ENCODE measurements around the gene PHLDB2.

Gene PHLDB2

DNA sequence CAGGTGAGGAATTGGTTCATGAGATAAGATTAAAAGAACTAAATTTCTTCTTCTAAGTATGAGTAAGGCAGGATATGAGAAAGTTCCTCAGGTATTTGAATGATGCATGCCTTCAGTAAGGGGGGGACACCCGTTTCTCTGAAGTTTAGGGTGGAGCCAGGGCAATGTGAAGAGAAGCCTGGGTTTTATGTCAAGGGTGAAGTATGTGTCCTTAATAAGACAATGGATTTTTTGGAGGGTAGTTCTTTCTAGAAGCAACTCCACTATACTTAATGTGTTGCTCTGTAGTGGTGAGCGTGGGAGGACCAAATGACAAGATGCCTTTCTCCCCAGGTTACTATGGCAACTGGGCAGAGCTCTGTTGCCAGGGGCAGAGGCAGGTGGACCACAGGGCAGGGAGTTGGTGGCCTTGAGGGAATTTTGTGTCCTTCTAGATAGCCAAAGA lies 44.0 kb downstream of the PHLDB2 start:
- H3K4me3 ChIP-seq (ENCODE audit: low read depth, low read length) = no peak overlapping the region
- DNase-seq (ENCODE audit: low read depth, low spot score) = no peak
- CTCF ChIA-PET = interaction anchor here (0.9 to 1.0 kb wide), 2 partner anchors 33 to 65 kb away, joined by 3 read pairs; no protein-coding TSS in a partner anchor
- TF ChIP-seq, protein P1, sequence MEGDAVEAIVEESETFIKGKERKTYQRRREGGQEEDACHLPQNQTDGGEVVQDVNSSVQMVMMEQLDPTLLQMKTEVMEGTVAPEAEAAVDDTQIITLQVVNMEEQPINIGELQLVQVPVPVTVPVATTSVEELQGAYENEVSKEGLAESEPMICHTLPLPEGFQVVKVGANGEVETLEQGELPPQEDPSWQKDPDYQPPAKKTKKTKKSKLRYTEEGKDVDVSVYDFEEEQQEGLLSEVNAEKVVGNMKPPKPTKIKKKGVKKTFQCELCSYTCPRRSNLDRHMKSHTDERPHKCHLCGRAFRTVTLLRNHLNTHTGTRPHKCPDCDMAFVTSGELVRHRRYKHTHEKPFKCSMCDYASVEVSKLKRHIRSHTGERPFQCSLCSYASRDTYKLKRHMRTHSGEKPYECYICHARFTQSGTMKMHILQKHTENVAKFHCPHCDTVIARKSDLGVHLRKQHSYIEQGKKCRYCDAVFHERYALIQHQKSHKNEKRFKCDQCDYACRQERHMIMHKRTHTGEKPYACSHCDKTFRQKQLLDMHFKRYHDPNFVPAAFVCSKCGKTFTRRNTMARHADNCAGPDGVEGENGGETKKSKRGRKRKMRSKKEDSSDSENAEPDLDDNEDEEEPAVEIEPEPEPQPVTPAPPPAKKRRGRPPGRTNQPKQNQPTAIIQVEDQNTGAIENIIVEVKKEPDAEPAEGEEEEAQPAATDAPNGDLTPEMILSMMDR (IDR thresholded peaks at IDR 0.05; ENCODE audit: insufficient read depth, low read length, missing control alignments) = no peak
- POLR2A ChIA-PET = no interaction called here

DNA sequence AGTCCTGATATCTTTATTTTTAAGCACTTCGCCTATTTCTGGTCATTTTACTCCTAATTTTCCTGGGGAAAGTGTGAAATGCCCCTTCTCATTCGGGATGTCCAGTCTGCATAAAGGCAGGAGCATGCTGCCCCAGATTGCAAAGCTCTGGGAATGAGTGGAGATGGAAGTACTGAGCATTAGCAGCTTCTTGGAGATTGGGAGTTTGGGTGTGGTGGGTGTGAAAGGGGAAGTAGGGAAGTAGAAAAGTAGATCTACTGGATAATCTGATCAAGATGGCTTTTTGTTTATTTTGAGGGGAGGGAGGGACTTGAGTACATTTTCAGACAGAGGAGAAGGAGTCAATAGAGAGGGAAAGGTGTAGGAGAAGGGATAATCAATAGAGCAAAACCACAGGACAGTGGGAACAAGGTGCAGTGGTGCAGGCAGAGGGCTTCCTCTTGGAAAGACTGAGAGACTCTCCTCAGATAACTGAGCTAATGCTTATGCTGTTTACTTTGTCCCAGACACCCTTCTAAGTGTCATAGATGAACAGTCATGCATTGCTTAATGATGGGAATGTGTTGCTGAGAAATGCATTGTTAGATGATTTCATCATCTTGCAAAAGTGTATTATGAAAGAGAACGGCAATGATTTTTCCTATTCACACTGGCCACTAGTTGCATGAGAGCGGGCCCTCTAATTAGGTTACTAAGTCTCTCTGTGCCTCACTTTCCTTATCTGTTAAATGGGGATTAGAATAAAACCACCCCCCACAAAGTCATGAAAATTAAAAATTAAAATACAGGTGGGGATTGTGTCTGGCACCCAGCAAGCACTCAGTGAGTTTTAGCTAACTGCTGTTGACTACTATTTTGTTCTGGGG lies 45.5 kb downstream of the PHLDB2 start:
- ChIA-PET POLR2A (interaction anchor here (0.6 to 0.9 kb wide), 2 partner anchors 10 to 32 kb away, joined by 3 read pairs; no protein-coding TSS in a partner anchor), CTCF (interaction anchor here (0.9 to 1.8 kb wide), 7 partner anchors 9 to 188 kb away, joined by 3 to 9 read pairs (median 5); no protein-coding TSS in a partner anchor)
- peak; percentile 94 for DNase-seq (ENCODE audit: low read depth, low spot score)
- TF ChIP-seq, protein P1 (IDR thresholded peaks at IDR 0.05; ENCODE audit: insufficient read depth, low read length, missing control alignments) = no peak
- H3K4me3 ChIP-seq (ENCODE audit: low read depth, low read length) = no peak overlapping the region

DNA sequence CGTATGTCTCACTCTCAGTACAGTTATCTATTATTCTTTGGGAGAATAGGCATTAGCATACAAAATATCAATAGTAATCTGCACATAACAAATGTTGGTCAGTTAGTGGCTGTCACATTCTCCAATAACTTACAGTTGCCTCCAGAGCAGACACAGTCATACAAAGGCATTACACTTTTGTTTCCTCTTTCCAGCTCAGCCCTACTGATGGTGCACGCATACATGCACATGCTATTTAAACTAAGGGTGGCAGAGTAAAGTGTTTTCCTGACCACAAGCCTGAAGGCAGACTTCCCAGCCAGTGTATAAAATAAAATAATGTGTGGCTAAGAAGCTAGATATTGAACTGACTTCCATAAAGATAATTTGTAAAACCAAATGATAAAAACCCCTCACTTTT lies 47.6 kb downstream of the PHLDB2 start:
- no peak for DNase-seq (ENCODE audit: low read depth, low spot score)
- TF ChIP-seq, protein P1 (IDR thresholded peaks at IDR 0.05; ENCODE audit: insufficient read depth, low read length, missing control alignments) = no peak
- CTCF ChIA-PET = interaction anchor here (0.8 to 3.0 kb wide), 6 partner anchors 14 to 191 kb away, joined by 3 to 7 read pairs (median 4); no protein-coding TSS in a partner anchor
- no peak overlapping the region for H3K4me3 ChIP-seq (ENCODE audit: low read depth, low read length)
- POLR2A ChIA-PET = interaction anchor here (1.1 kb wide), 1 partner anchor 46 kb away, joined by 5 read pairs; no protein-coding TSS in a partner anchor

DNA sequence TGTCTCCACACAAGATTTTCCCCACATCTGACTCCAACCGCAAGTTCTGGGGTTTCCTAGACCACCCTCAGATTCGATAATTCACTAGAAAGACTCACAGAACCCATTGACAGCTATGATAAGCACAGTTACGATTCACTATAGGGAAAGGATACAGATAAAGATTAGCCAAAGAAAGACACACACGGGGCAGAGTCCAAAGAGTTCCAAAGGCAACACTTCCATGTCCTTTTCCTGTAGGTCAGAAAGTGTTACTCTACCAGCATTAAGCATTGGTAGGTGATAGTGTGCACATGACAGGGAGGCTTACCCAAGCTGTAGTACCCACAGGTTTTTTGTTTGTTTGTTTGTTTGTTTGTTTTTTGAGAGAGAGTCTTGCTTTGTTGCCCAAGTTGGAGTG lies 48.1 kb downstream of the PHLDB2 start:
- H3K4me3 ChIP-seq (ENCODE audit: low read depth, low read length) = no peak overlapping the region
- POLR2A ChIA-PET = interaction anchor here (1.1 kb wide), 1 partner anchor 47 kb away, joined by 5 read pairs; no protein-coding TSS in a partner anchor
- CTCF ChIA-PET = interaction anchor here (0.8 to 3.0 kb wide), 8 partner anchors 12 to 191 kb away, joined by 3 to 7 read pairs (median 4); no protein-coding TSS in a partner anchor
- TF ChIP-seq, protein P1 (IDR thresholded peaks at IDR 0.05; ENCODE audit: insufficient read depth, low read length, missing control alignments) = no peak
- no peak for DNase-seq (ENCODE audit: low read depth, low spot score)

DNA sequence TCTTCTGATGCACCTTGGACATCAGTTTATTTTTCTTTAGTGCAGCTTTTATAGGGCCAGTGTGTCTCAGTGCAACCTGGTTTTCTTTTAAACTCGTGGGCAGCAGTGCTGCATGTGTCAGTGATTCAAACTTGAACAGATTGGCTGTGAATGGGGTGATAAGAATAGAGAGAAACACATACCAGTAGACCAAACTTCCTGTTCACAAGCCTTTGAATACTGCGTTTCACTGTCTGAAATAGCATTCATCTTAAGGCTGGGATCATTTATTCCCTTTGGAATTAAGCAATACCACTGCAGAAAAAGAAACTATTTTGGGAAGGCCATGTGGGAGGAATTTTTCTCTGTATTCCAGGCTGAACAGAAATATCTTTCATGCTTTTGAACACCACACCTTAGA lies 51.7 kb downstream of the PHLDB2 start:
- CTCF ChIA-PET = interaction anchor here (1.5 to 15.3 kb wide), 3 partner anchors 46 to 194 kb away, joined by 4 to 126 read pairs (median 18); no protein-coding TSS in a partner anchor
- TF ChIP-seq, protein P1 (IDR thresholded peaks at IDR 0.05; ENCODE audit: insufficient read depth, low read length, missing control alignments) = no peak
- no peak overlapping the region for H3K4me3 ChIP-seq (ENCODE audit: low read depth, low read length)
- peak; percentile 71 for DNase-seq (ENCODE audit: low read depth, low spot score)
- POLR2A ChIA-PET = no interaction called here

DNA sequence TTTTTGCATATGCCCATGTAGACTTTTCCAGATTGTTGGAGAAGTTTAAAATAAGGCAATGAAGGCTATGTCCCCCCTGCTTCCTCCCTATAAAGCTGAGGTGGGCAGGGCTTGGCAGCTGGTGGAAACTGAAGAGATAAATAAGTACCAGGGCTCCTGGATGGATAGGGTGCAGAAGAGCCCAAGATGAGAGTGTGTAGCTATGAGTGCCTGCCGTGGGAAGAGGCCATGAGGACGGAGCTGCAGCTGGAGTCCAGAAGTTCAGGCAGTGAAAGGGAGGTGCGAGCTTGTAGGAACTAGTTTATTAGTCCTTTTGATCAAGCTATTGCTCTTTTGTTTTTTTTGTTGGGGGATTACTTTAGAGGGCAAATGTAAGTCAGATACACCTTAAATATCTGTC lies 52.4 kb downstream of the PHLDB2 start:
- POLR2A ChIA-PET = interaction anchor here (0.8 kb wide), 1 partner anchor 24 kb away, joined by 3 read pairs; no protein-coding TSS in a partner anchor
- DNase-seq (ENCODE audit: low read depth, low spot score) = no peak
- no peak overlapping the region for H3K4me3 ChIP-seq (ENCODE audit: low read depth, low read length)
- TF ChIP-seq, protein P1 (IDR thresholded peaks at IDR 0.05; ENCODE audit: insufficient read depth, low read length, missing control alignments) = no peak
- CTCF ChIA-PET = interaction anchor here (1.3 to 15.3 kb wide), 4 partner anchors 10 to 195 kb away, joined by 4 to 126 read pairs (median 12); no protein-coding TSS in a partner anchor

Measured in AG04449 (cell line).